HepG2 (cell line): ENCODE measurements around the gene POMT1. TPM values are rescaled to one million over a fixed set of nuclear protein-coding genes. Genes with fewer than 3 reads are reported as not detected.

Experiments
- CENPX ChIP-seq: sonication (generic); formaldehyde crosslinking; IDR thresholded peaks from 2 replicates; pipeline ENCODE4 v1.9.0; 2021; ENCODE audit warnings: mild to moderate bottlenecking, missing genetic modification reagents, moderate library complexity
- NR2F2 ChIP-seq: IDR thresholded peaks from 2 replicates; pipeline ENCODE4 v1.6.1; 2012; ENCODE audit warnings: low read depth, inconsistent platforms, borderline replicate concordance
- RCOR2 ChIP-seq: IDR thresholded peaks from 2 replicates; pipeline ENCODE4 v1.6.1; 2016; ENCODE audit warnings: missing biosample characterization, missing genetic modification reagents
- YY1 ChIP-seq: IDR thresholded peaks from 2 replicates; pipeline ENCODE4 v1.6.1; 2011; ENCODE audit warnings: low read length, low read depth, moderate library complexity, mild to moderate bottlenecking; ENCODE audit not compliant: insufficient read depth, insufficient replicate concordance
- ZNF331 ChIP-seq: sonication (generic); formaldehyde crosslinking; IDR thresholded peaks from 2 replicates; pipeline ENCODE4 v1.4.0; 2020; ENCODE audit warnings: missing genetic modification reagents
- polyA plus RNA-seq, 8 experiments: library from polyadenylated mRNA; depleted of rRNA in 3 of 8; stranded (reverse) in 7 of 8; unstranded in 1 of 8; fragments of >200 nt; fragmentation: Illumina TruSeq in 4 of 8; extraction: Trizol in 4 of 8; gene quantifications; 2 replicates each; pipeline versions ENCODE4 v1.2.1 to v1.2.3, GENCODE V29; 2011 to 2016; ENCODE audit warnings: low read depth in 4 of 8, missing spikeins in 1 of 8, mixed read lengths in 1 of 8; ENCODE audit not compliant: insufficient read depth in 1 of 8
- total RNA-seq, 5 experiments: library from RNA; depleted of rRNA; stranded (reverse); fragments of >200 nt; fragmentation: Illumina TruSeq; extraction: Trizol; gene quantifications; 2 replicates each; pipeline ENCODE4 v1.2.3, GENCODE V29; 2016; ENCODE audit warnings: low read depth in 1 of 5
- TF ChIP-seq, protein P1 (sequence below): sonication (generic); formaldehyde crosslinking; IDR thresholded peaks from 2 replicates; pipeline ENCODE4 v1.4.0; 2020; ENCODE audit warnings: mild to moderate bottlenecking, missing genetic modification reagents
- TF ChIP-seq, protein P2 (sequence below): sonication (generic); formaldehyde crosslinking; IDR thresholded peaks from 2 replicates; pipeline ENCODE4 v1.4.0; 2020; ENCODE audit warnings: missing genetic modification reagents, borderline replicate concordance
- TF ChIP-seq, protein P3 (sequence below): sonication (generic); formaldehyde crosslinking; IDR thresholded peaks from 2 replicates; pipeline ENCODE4 v1.5.1; 2020; ENCODE audit warnings: mild to moderate bottlenecking, missing genetic modification reagents, moderate library complexity
- TF ChIP-seq, protein P4 (sequence below): sonication (generic); formaldehyde crosslinking; IDR thresholded peaks from 2 replicates; pipeline ENCODE4 v1.5.0; 2020; ENCODE audit warnings: mild to moderate bottlenecking, missing genetic modification reagents, borderline replicate concordance
- TF ChIP-seq, protein P5 (sequence below): sonication (generic); formaldehyde crosslinking; IDR thresholded peaks from 2 replicates; pipeline ENCODE4 v1.4.0; 2020; ENCODE audit warnings: missing genetic modification reagents

Gene POMT1
- total and polyA plus RNA-seq, 2 of the 13 experiments (the other 11 are each of a cell fraction or from before 2014, with no cell fraction given) = 21.6 to 22.7 TPM

DNA sequence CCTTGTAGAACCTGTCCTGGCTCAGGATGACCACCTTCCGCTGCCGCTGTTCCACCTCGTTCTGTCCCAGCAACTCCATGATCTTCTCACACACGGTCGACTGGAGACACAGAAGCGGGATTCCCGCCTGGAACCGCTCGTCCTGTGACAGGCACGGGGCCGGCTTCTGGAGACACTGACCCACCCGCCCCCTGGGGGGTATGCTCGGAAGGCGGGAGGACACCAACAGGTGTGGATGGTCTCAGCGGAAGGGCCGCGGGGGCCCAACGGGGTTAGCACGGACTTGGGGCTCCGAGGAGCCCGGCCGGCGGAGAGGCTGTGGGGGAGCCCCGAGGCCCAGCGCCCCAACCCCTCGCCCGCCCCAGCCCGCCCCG is 27.8 kb downstream of the POMT1 start (continued):
- TF ChIP-seq, protein P1, sequence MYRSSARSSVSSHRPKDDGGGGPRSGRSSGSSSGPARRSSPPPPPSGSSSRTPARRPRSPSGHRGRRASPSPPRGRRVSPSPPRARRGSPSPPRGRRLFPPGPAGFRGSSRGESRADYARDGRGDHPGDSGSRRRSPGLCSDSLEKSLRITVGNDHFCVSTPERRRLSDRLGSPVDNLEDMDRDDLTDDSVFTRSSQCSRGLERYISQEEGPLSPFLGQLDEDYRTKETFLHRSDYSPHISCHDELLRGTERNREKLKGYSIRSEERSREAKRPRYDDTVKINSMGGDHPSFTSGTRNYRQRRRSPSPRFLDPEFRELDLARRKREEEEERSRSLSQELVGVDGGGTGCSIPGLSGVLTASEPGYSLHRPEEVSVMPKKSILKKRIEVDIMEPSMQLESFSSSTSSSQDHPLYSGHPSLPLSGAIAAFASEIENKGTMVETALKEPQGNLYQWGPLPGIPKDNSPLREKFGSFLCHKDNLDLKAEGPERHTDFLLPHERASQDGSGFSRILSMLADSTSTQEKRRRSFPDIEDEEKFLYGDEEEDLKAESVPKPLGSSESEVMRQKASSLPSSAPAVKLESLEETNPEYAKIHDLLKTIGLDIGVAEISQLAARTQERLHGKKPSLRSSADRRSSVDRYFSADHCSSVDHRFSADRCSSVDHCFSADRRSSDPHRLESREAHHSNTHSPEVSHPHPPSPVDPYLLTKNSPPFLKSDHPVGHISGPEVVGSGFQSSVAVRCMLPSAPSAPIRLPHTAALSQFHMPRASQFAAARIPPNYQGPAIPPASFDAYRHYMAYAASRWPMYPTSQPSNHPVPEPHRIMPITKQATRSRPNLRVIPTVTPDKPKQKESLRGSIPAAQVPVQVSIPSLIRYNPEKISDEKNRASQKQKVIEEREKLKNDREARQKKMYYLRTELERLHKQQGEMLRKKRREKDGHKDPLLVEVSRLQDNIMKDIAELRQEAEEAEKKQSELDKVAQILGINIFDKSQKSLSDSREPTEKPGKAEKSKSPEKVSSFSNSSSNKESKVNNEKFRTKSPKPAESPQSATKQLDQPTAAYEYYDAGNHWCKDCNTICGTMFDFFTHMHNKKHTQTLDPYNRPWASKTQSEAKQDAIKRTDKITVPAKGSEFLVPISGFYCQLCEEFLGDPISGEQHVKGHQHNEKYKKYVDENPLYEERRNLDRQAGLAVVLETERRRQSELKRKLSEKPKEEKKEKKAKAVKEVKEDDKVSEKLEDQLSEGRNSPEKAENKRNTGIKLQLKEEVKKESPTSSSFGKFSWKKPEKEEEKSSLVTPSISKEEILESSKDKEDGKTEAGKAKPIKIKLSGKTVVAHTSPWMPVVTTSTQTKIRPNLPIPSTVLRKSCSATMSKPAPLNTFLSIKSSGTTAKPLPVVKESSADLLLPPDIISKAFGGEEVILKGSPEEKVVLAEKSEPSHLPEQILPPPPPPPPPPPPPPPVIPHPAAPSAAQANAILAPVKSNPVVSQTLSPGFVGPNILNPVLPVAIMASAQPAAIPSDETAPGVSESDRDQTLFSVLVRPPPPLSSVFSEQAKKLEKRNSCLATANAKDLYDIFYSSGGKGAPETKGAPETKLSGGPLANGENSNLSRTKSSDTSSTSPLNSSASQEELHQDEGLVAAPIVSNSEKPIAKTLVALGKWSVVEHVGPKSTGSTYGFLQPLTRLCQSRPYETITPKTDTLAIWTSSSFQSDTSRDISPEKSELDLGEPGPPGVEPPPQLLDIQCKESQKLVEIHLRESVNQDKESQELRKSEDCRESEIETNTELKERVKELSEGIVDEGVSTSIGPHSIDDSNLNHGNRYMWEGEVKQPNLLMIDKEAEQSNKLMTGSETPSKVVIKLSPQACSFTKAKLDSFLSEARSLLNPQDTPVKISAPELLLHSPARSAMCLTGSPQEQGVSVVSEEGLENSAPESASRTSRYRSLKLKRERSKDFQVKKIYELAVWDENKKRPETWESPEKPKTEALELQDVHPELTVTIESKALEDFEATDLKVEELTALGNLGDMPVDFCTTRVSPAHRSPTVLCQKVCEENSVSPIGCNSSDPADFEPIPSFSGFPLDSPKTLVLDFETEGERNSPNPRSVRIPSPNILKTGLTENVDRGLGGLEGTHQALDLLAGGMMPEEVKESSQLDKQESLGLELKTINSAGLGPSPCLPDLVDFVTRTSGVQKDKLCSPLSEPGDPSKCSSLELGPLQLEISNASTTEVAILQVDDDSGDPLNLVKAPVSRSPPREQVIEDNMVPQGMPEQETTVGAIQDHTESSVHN (CRISPR knock-in tag) = 0 out of 2 replicates have a peak, but pooled peaks have one; percentile 16
- no peak for TF ChIP-seq ZNF331
- TF ChIP-seq, protein P2, sequence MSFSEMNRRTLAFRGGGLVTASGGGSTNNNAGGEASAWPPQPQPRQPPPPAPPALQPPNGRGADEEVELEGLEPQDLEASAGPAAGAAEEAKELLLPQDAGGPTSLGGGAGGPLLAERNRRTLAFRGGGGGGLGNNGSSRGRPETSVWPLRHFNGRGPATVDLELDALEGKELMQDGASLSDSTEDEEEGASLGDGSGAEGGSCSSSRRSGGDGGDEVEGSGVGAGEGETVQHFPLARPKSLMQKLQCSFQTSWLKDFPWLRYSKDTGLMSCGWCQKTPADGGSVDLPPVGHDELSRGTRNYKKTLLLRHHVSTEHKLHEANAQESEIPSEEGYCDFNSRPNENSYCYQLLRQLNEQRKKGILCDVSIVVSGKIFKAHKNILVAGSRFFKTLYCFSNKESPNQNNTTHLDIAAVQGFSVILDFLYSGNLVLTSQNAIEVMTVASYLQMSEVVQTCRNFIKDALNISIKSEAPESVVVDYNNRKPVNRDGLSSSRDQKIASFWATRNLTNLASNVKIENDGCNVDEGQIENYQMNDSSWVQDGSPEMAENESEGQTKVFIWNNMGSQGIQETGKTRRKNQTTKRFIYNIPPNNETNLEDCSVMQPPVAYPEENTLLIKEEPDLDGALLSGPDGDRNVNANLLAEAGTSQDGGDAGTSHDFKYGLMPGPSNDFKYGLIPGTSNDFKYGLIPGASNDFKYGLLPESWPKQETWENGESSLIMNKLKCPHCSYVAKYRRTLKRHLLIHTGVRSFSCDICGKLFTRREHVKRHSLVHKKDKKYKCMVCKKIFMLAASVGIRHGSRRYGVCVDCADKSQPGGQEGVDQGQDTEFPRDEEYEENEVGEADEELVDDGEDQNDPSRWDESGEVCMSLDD (CRISPR knock-in tag) = no peak
- no peak for TF ChIP-seq CENPX (CRISPR knock-in tag)
- TF ChIP-seq YY1 = no peak
- TF ChIP-seq, protein P3, sequence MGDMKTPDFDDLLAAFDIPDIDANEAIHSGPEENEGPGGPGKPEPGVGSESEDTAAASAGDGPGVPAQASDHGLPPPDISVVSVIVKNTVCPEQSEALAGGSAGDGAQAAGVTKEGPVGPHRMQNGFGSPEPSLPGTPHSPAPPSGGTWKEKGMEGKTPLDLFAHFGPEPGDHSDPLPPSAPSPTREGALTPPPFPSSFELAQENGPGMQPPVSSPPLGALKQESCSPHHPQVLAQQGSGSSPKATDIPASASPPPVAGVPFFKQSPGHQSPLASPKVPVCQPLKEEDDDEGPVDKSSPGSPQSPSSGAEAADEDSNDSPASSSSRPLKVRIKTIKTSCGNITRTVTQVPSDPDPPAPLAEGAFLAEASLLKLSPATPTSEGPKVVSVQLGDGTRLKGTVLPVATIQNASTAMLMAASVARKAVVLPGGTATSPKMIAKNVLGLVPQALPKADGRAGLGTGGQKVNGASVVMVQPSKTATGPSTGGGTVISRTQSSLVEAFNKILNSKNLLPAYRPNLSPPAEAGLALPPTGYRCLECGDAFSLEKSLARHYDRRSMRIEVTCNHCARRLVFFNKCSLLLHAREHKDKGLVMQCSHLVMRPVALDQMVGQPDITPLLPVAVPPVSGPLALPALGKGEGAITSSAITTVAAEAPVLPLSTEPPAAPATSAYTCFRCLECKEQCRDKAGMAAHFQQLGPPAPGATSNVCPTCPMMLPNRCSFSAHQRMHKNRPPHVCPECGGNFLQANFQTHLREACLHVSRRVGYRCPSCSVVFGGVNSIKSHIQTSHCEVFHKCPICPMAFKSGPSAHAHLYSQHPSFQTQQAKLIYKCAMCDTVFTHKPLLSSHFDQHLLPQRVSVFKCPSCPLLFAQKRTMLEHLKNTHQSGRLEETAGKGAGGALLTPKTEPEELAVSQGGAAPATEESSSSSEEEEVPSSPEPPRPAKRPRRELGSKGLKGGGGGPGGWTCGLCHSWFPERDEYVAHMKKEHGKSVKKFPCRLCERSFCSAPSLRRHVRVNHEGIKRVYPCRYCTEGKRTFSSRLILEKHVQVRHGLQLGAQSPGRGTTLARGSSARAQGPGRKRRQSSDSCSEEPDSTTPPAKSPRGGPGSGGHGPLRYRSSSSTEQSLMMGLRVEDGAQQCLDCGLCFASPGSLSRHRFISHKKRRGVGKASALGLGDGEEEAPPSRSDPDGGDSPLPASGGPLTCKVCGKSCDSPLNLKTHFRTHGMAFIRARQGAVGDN (CRISPR knock-in tag) = peak; percentile 43
- no peak for TF ChIP-seq NR2F2
- TF ChIP-seq, protein P4, sequence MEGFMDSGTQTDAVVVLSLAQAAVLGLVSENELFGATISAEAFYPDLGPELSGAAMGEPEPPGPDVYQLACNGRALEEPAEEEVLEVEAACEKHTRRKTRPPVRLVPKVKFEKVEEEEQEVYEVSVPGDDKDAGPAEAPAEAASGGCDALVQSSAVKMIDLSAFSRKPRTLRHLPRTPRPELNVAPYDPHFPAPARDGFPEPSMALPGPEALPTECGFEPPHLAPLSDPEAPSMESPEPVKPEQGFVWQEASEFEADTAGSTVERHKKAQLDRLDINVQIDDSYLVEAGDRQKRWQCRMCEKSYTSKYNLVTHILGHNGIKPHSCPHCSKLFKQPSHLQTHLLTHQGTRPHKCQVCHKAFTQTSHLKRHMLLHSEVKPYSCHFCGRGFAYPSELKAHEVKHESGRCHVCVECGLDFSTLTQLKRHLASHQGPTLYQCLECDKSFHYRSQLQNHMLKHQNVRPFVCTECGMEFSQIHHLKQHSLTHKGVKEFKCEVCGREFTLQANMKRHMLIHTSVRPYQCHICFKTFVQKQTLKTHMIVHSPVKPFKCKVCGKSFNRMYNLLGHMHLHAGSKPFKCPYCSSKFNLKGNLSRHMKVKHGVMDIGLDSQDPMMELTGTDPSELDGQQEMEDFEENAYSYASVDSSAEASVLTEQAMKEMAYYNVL (CRISPR knock-in tag) = 0 out of 2 replicates have a peak, but pooled peaks have one; percentile 32
- TF ChIP-seq, protein P5, sequence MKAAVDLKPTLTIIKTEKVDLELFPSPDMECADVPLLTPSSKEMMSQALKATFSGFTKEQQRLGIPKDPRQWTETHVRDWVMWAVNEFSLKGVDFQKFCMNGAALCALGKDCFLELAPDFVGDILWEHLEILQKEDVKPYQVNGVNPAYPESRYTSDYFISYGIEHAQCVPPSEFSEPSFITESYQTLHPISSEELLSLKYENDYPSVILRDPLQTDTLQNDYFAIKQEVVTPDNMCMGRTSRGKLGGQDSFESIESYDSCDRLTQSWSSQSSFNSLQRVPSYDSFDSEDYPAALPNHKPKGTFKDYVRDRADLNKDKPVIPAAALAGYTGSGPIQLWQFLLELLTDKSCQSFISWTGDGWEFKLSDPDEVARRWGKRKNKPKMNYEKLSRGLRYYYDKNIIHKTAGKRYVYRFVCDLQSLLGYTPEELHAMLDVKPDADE (CRISPR knock-in tag) = 0 out of 2 replicates have a peak, but pooled peaks have one; percentile 26
- TF ChIP-seq RCOR2 = no peak
